Sigmoid colon (tissue), 4 donors: ENCODE results near the gene PLRG1.

Source experiments
- CTCF ChIP-seq, 4 experiments: fragments of 450-650 bp in 3 of 4; fragments of 200-600 bp in 1 of 4; IDR thresholded peaks; one replicate each; pipeline ENCODE4 v1.5.1; 2016 to 2019; ENCODE audit warnings: antibody characterized with exemption in 4 of 4, mild to moderate bottlenecking in 3 of 4, moderate library complexity in 2 of 4
- POLR2AphosphoS5 ChIP-seq, 4 donors: sonication (generic); formaldehyde crosslinking; IDR thresholded peaks; one replicate each; pipeline ENCODE4 v1.6.1; 2017; ENCODE audit warnings: antibody characterized with exemption in 4 of 4

- TF ChIP-seq CTCF (IDR thresholded peaks at IDR 0.05) (no peak), POLR2AphosphoS5 (IDR thresholded peaks at IDR 0.05) (no peak)
These were observed 7.8 kb downstream of the PLRG1 start for GRCh38 chr4:154542271-154542879.
